ENCODE results near the gene TCF7L1. TPM values are rescaled to one million over a fixed set of nuclear protein-coding genes. Genes with fewer than 3 reads are reported as not detected.

Gene TCF7L1
- total RNA-seq, 1 experiment from 2014 or later, result 2.8 TPM

GRCh38 chr2:85230679-85231467 is 97.7 kb downstream of the TCF7L1 start:
- Histone ChIP-seq H3K79me2 (ENCODE audit: low read depth) (no peaks in the 10 kb centered on the region), H3K9me2 (ENCODE audit: insufficient read depth) (no peaks in the 10 kb centered on the region), H3K4me1 (replicated peaks; ENCODE audit: insufficient read depth) (no peaks in the 10 kb centered on the region), H2AFZ (no peak overlapping the region), H3K4me2 (no peak overlapping the region), H3K27ac (no peak overlapping the region), H3K36me3 (ENCODE audit: low read depth) (no peaks in the 10 kb centered on the region), H3F3A (ENCODE audit: insufficient read depth, low read depth) (no peaks in the 10 kb centered on the region), H3K4me3 (no peak overlapping the region), H3K27me3 (ENCODE audit: insufficient read depth, low read depth) (no peaks in the 10 kb centered on the region), H3K9me3 (ENCODE audit: insufficient read depth, low read depth) (no peaks in the 10 kb centered on the region), H4K20me1 (ENCODE audit: insufficient read depth) (no peaks in the 10 kb centered on the region)
- BruUV-seq (replicated peaks), result no TSS peak
- intact Hi-C loops (cut with micrococcal nuclease; ENCODE audit: unreplicated experiment), result no loop called here
- DNase-seq, result no peak
- CTCF ChIA-PET, result no interaction called here
- no peak; the same call in 1 of the 2 replicates for TF ChIP-seq CTCF (conservative IDR thresholded peaks at IDR 0.05)
- TF ChIP-seq EZH2 (IDR thresholded peaks at IDR 0.05; ENCODE audit: low read depth), result no peak
- POLR2A ChIA-PET (ENCODE audit: unreplicated experiment), result no interaction called here

- Histone ChIP-seq H3K9me3 (ENCODE audit: insufficient read depth, low read depth) (no peaks in the 10 kb centered on the region), H3K36me3 (ENCODE audit: low read depth) (no peaks in the 10 kb centered on the region), H3K79me2 (ENCODE audit: low read depth) (no peaks in the 10 kb centered on the region), H2AFZ (no peak overlapping the region), H3K27ac (no peak overlapping the region), H3K27me3 (ENCODE audit: insufficient read depth, low read depth) (no peaks in the 10 kb centered on the region), H3F3A (ENCODE audit: insufficient read depth, low read depth) (no peaks in the 10 kb centered on the region), H3K9me2 (ENCODE audit: insufficient read depth) (no peaks in the 10 kb centered on the region), H3K4me1 (replicated peaks; ENCODE audit: insufficient read depth) (no peaks in the 10 kb centered on the region), H3K4me2 (no peak overlapping the region), H3K4me3 (no peak overlapping the region), H4K20me1 (ENCODE audit: insufficient read depth) (no peaks in the 10 kb centered on the region)
- CTCF ChIA-PET, result no interaction called here
- BruUV-seq (replicated peaks), result no TSS peak
- DNase-seq, result no peak
- intact Hi-C loops (cut with micrococcal nuclease; ENCODE audit: unreplicated experiment), result no loop called here
- no peak for TF ChIP-seq EZH2 (IDR thresholded peaks at IDR 0.05; ENCODE audit: low read depth)
- no peak for TF ChIP-seq CTCF (conservative IDR thresholded peaks at IDR 0.05)
- POLR2A ChIA-PET (ENCODE audit: unreplicated experiment), result no interaction called here
These were observed 98.2 kb downstream of the TCF7L1 start for GRCh38 chr2:85231468-85231805.

GRCh38 chr2:85231952-85232351 is 98.8 kb downstream of the TCF7L1 start:
- Histone ChIP-seq H3K4me1 (replicated peaks; ENCODE audit: insufficient read depth) (no peaks in the 10 kb centered on the region), H3K4me3 (no peak overlapping the region), H3K27me3 (ENCODE audit: insufficient read depth, low read depth) (0 out of 2 replicates have a peak, but pooled peaks cover 2% of the 10 kb centered on the region), H3F3A (ENCODE audit: insufficient read depth, low read depth) (no peaks in the 10 kb centered on the region), H3K36me3 (ENCODE audit: low read depth) (no peaks in the 10 kb centered on the region), H3K27ac (no peak overlapping the region), H2AFZ (no peak overlapping the region), H4K20me1 (ENCODE audit: insufficient read depth) (no peaks in the 10 kb centered on the region), H3K79me2 (ENCODE audit: low read depth) (no peaks in the 10 kb centered on the region), H3K9me2 (ENCODE audit: insufficient read depth) (no peaks in the 10 kb centered on the region), H3K9me3 (ENCODE audit: insufficient read depth, low read depth) (no peaks in the 10 kb centered on the region), H3K4me2 (no peak overlapping the region)
- no peak for DNase-seq
- BruUV-seq (replicated peaks), result no TSS peak
- POLR2A ChIA-PET (ENCODE audit: unreplicated experiment), result no interaction called here
- CTCF ChIA-PET, result no interaction called here
- intact Hi-C loops (cut with micrococcal nuclease; ENCODE audit: unreplicated experiment), result no loop called here
- TF ChIP-seq EZH2 (IDR thresholded peaks at IDR 0.05; ENCODE audit: low read depth), result no peak
- no peak for TF ChIP-seq CTCF (conservative IDR thresholded peaks at IDR 0.05)
